Measurements from ENCODE around the gene SLC49A4. TPM values are rescaled to one million over a fixed set of nuclear protein-coding genes. Genes with fewer than 3 reads are reported as not detected.

SLC49A4 gene
- polyA plus RNA-seq, 1 of the 3 experiments (the other 2 are of a cell fraction): 6.4 TPM

DNA sequence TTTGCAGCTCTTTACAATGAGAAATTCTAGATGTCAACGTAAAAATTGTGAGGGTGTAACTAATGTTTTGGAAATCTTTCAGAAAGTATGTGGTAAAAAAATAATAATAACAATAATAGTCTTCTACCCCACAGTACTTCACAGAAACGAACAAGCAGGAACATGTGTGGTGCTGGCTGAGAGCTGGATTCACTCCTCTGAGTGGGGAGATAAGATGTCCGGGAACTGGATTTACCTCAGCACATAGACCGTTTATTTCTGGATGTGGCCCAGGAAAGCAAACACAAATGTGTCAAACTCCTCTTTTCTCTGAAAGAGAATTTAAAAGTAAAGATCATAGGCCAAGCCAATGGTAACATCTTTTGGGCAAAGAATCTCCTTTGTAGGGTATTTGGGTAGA, 103.4 kb downstream of the SLC49A4 start:
- Histone ChIP-seq H3K9me2 (no peaks in the 10 kb centered on the region), H3K4me2 (no peak overlapping the region), H3K9me3 (no peaks in the 10 kb centered on the region), H2AFZ (ENCODE audit: low read depth) (no peak overlapping the region), H4K20me1 (ENCODE audit: insufficient read depth) (no peaks in the 10 kb centered on the region), H3K9ac (no peak overlapping the region), H3K79me2 (ENCODE audit: insufficient read depth) (no peaks in the 10 kb centered on the region), H3K4me3 (ENCODE audit: low read depth in 2 of 2, low read length in 1 of 2) (no peak overlapping the region), H3F3A (replicated peaks; ENCODE audit: insufficient read depth) (no peaks in the 10 kb centered on the region), H3K27me3 (ENCODE audit: insufficient read depth) (no peaks in the 10 kb centered on the region; the same call in 1 of the 2 replicates), H3K36me3 (replicated peaks in 1 of 2; ENCODE audit: control insufficient read depth in 1 of 2, insufficient read depth in 2 of 2, low read length in 1 of 2) (no peaks in the 10 kb centered on the region), H3K27ac (ENCODE audit: low read depth in 2 of 2, low read length in 1 of 2) (no peak overlapping the region), H3K4me1 (ENCODE audit: control insufficient read depth in 1 of 2, insufficient read depth in 2 of 2, low read depth in 1 of 2, low read length in 1 of 2) (peaks cover 0 to 13% of the 10 kb centered on the region in 2 experiments; a peak in 1 of 4 replicates)
- ChIA-PET POLR2A (no interaction called here), CTCF (interaction anchor here (0.9 to 1.0 kb wide), 2 partner anchors 9 to 39 kb away, joined by 3 read pairs; no protein-coding TSS in a partner anchor)
- TF ChIP-seq ELF1 (IDR thresholded peaks at IDR 0.05) (no peak), RCOR1 (IDR thresholded peaks at IDR 0.05; ENCODE audit: low read length) (no peak), NRF1 (IDR thresholded peaks at IDR 0.05; ENCODE audit: low read depth, low read length) (no peak), MXI1 (IDR thresholded peaks at IDR 0.05; ENCODE audit: low read depth, low read length) (no peak), NFIC (IDR thresholded peaks at IDR 0.05; ENCODE audit: borderline replicate concordance) (no peak), EP300 (IDR thresholded peaks at IDR 0.05; ENCODE audit: borderline replicate concordance in 1 of 2, low read depth in 1 of 2, low read length in 1 of 2) (no peak), POLR2AphosphoS5 (IDR thresholded peaks at IDR 0.05; ENCODE audit: low read depth, low read length) (no peak), FOSL2 (IDR thresholded peaks at IDR 0.05; ENCODE audit: borderline replicate concordance, low read depth) (no peak), FOXJ3 (CRISPR knock-in tag; IDR thresholded peaks at IDR 0.05) (no peak), RAD21 (IDR thresholded peaks at IDR 0.05; ENCODE audit: low read length) (no peak), TAF1 (IDR thresholded peaks at IDR 0.05; ENCODE audit: borderline replicate concordance, low read depth, low read length) (no peak), SIN3A (IDR thresholded peaks at IDR 0.05; ENCODE audit: borderline replicate concordance, low read depth, low read length) (no peak), EZH2phosphoT487 (IDR thresholded peaks at IDR 0.05; ENCODE audit: borderline replicate concordance, low read depth) (no peak), RFX5 (IDR thresholded peaks at IDR 0.05; ENCODE audit: low read length) (no peak)
- TF ChIP-seq, protein P1, sequence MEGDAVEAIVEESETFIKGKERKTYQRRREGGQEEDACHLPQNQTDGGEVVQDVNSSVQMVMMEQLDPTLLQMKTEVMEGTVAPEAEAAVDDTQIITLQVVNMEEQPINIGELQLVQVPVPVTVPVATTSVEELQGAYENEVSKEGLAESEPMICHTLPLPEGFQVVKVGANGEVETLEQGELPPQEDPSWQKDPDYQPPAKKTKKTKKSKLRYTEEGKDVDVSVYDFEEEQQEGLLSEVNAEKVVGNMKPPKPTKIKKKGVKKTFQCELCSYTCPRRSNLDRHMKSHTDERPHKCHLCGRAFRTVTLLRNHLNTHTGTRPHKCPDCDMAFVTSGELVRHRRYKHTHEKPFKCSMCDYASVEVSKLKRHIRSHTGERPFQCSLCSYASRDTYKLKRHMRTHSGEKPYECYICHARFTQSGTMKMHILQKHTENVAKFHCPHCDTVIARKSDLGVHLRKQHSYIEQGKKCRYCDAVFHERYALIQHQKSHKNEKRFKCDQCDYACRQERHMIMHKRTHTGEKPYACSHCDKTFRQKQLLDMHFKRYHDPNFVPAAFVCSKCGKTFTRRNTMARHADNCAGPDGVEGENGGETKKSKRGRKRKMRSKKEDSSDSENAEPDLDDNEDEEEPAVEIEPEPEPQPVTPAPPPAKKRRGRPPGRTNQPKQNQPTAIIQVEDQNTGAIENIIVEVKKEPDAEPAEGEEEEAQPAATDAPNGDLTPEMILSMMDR (IDR thresholded peaks at IDR 0.05): no peak
- TF ChIP-seq, protein P2, sequence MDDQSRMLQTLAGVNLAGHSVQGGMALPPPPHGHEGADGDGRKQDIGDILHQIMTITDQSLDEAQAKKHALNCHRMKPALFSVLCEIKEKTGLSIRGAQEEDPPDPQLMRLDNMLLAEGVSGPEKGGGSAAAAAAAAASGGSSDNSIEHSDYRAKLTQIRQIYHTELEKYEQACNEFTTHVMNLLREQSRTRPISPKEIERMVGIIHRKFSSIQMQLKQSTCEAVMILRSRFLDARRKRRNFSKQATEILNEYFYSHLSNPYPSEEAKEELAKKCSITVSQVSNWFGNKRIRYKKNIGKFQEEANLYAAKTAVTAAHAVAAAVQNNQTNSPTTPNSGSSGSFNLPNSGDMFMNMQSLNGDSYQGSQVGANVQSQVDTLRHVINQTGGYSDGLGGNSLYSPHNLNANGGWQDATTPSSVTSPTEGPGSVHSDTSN (IDR thresholded peaks at IDR 0.05): no peak
- TF ChIP-seq, protein P3, sequence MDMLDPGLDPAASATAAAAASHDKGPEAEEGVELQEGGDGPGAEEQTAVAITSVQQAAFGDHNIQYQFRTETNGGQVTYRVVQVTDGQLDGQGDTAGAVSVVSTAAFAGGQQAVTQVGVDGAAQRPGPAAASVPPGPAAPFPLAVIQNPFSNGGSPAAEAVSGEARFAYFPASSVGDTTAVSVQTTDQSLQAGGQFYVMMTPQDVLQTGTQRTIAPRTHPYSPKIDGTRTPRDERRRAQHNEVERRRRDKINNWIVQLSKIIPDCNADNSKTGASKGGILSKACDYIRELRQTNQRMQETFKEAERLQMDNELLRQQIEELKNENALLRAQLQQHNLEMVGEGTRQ (IDR thresholded peaks at IDR 0.05; ENCODE audit: borderline replicate concordance, low read depth, low read length): no peak
- TF ChIP-seq, protein P4, sequence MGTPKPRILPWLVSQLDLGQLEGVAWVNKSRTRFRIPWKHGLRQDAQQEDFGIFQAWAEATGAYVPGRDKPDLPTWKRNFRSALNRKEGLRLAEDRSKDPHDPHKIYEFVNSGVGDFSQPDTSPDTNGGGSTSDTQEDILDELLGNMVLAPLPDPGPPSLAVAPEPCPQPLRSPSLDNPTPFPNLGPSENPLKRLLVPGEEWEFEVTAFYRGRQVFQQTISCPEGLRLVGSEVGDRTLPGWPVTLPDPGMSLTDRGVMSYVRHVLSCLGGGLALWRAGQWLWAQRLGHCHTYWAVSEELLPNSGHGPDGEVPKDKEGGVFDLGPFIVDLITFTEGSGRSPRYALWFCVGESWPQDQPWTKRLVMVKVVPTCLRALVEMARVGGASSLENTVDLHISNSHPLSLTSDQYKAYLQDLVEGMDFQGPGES (IDR thresholded peaks at IDR 0.05; ENCODE audit: low read depth, low read length): no peak
- TF ChIP-seq, protein P5, sequence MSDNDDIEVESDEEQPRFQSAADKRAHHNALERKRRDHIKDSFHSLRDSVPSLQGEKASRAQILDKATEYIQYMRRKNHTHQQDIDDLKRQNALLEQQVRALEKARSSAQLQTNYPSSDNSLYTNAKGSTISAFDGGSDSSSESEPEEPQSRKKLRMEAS (IDR thresholded peaks at IDR 0.05; ENCODE audit: low read depth): no peak
- TF ChIP-seq, protein P6, sequence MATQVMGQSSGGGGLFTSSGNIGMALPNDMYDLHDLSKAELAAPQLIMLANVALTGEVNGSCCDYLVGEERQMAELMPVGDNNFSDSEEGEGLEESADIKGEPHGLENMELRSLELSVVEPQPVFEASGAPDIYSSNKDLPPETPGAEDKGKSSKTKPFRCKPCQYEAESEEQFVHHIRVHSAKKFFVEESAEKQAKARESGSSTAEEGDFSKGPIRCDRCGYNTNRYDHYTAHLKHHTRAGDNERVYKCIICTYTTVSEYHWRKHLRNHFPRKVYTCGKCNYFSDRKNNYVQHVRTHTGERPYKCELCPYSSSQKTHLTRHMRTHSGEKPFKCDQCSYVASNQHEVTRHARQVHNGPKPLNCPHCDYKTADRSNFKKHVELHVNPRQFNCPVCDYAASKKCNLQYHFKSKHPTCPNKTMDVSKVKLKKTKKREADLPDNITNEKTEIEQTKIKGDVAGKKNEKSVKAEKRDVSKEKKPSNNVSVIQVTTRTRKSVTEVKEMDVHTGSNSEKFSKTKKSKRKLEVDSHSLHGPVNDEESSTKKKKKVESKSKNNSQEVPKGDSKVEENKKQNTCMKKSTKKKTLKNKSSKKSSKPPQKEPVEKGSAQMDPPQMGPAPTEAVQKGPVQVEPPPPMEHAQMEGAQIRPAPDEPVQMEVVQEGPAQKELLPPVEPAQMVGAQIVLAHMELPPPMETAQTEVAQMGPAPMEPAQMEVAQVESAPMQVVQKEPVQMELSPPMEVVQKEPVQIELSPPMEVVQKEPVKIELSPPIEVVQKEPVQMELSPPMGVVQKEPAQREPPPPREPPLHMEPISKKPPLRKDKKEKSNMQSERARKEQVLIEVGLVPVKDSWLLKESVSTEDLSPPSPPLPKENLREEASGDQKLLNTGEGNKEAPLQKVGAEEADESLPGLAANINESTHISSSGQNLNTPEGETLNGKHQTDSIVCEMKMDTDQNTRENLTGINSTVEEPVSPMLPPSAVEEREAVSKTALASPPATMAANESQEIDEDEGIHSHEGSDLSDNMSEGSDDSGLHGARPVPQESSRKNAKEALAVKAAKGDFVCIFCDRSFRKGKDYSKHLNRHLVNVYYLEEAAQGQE (IDR thresholded peaks at IDR 0.05; ENCODE audit: low read depth, low read length): no peak
- no peak for DNase-seq
- WGBS (ENCODE audit: low lambda C conversion rate): 62% methylated on average over 4 of the region's 4 CpGs

Data from SK-N-SH (cell line).